GM12864 (cell line): ENCODE measurements around the gene PYCARD.
"Not testable (repeated sequence)": the region's sequence is repeated elsewhere in the genome, so short reads cannot be mapped to it uniquely, and the experiment has no call there.

Experiments
- DNase-seq: peaks from one replicate; pipeline ENCODE4 v3.0.0-alpha.2; 2011; ENCODE audit warnings: low read depth
- H3K4me3 ChIP-seq: 2 replicates; pipeline ENCODE4 v1.5.1; 2011; ENCODE audit warnings: mild to moderate bottlenecking, low read depth, low read length, control low read depth
- CTCF ChIP-seq: IDR thresholded peaks from 2 replicates; pipeline ENCODE4 v1.5.1; 2011; ENCODE audit warnings: low read depth, mild to moderate bottlenecking, moderate library complexity, low read length, control low read depth, inconsistent platforms; ENCODE audit errors: missing control alignments

Gene PYCARD

GRCh38 chr16:31177136-31177535, 25.4 kb downstream of the PYCARD start:
- no peak overlapping the region for H3K4me3 ChIP-seq
- no peak for DNase-seq
- no peak for TF ChIP-seq CTCF

GRCh38 chr16:31170048-31170447, 32.5 kb downstream of the PYCARD start:
- not testable (repeated sequence) for DNase-seq, H3K4me3 ChIP-seq

- no peak for DNase-seq
- no peak overlapping the region for H3K4me3 ChIP-seq
Observed at GRCh38 chr16:31168848-31169247, 33.7 kb downstream of the PYCARD start.

GRCh38 chr16:31167315-31167714, 35.2 kb downstream of the PYCARD start:
- TF ChIP-seq CTCF: no peak
- H3K4me3 ChIP-seq: no peak overlapping the region
- no peak for DNase-seq

More at GRCh38 chr16:31168848-31169247, 33.7 kb downstream of the PYCARD start:
- no peak for TF ChIP-seq CTCF

- DNase-seq: no peak
- no peak for TF ChIP-seq CTCF
- H3K4me3 ChIP-seq: no peak overlapping the region
Observed at GRCh38 chr16:31157136-31157535, 45.4 kb downstream of the PYCARD start.
